OCI-LY1 (cell line): Measurements from ENCODE around the gene PRELID1.

Source experiments
- CTCF ChIP-seq: fragments of 200-600 bp; sonication (generic), shearing (Covaris generic); IDR thresholded peaks from 2 replicates; pipeline ENCODE4 v1.5.1; 2017; ENCODE audit warnings: mild to moderate bottlenecking, antibody characterized with exemption, low read length, moderate library complexity, mixed read lengths
- EZH2 ChIP-seq: fragments of 200-600 bp; sonication (generic), shearing (Covaris generic); IDR thresholded peaks from 2 replicates; pipeline ENCODE4 v1.8.0; 2017; ENCODE audit warnings: borderline replicate concordance, mixed run types, mild to moderate bottlenecking, antibody characterized with exemption, low read length, moderate library complexity, mixed read lengths

GRCh38 chr5:177302354-177303110 is 1.1 kb upstream of the PRELID1 start:
- TF ChIP-seq EZH2, result no peak
- peak; percentile 61 for TF ChIP-seq CTCF
